HepG2 (cell line): ENCODE measurements around the gene HNRNPM. TPM values are rescaled to one million over a fixed set of nuclear protein-coding genes. Genes with fewer than 3 reads are reported as not detected.

Experiments
- ARID5B ChIP-seq: IDR thresholded peaks from 2 replicates; pipeline ENCODE4 v1.4.0; 2020; ENCODE audit warnings: mild to moderate bottlenecking, missing genetic modification reagents
- CAMTA2 ChIP-seq: sonication (generic); formaldehyde crosslinking; IDR thresholded peaks from 2 replicates; pipeline ENCODE4 v1.4.0; 2020; ENCODE audit warnings: mild to moderate bottlenecking, missing genetic modification reagents, borderline replicate concordance
- DBP ChIP-seq: sonication (generic); formaldehyde crosslinking; IDR thresholded peaks from 2 replicates; pipeline ENCODE4 v1.4.0; 2020; ENCODE audit warnings: missing genetic modification reagents; ENCODE audit errors: not compliant biosample characterization
- DRAP1 ChIP-seq: IDR thresholded peaks from 2 replicates; pipeline ENCODE4 v1.6.1; 2016; ENCODE audit warnings: missing genetic modification reagents, missing compliant biosample characterization
- IRF1 ChIP-seq: sonication (generic); formaldehyde crosslinking; IDR thresholded peaks from 2 replicates; pipeline ENCODE4 v1.4.0; 2020; ENCODE audit warnings: low read depth, mild to moderate bottlenecking, missing genetic modification reagents
- MED8 ChIP-seq: sonication (generic); formaldehyde crosslinking; IDR thresholded peaks from 2 replicates; pipeline ENCODE4 v1.8.1; 2023; ENCODE audit warnings: mild to moderate bottlenecking, missing genetic modification reagents; ENCODE audit not compliant: insufficient replicate concordance
- MEIS1 ChIP-seq: sonication (generic); formaldehyde crosslinking; IDR thresholded peaks from 2 replicates; pipeline ENCODE4 v1.9.0; 2021; ENCODE audit warnings: mild to moderate bottlenecking, missing genetic modification reagents, moderate library complexity, borderline replicate concordance
- THYN1 ChIP-seq: sonication (generic); formaldehyde crosslinking; IDR thresholded peaks from 2 replicates; pipeline ENCODE4 v1.8.1; 2023; ENCODE audit warnings: low read depth, mild to moderate bottlenecking, moderate library complexity, missing genetic modification reagents, borderline replicate concordance
- TRAFD1 ChIP-seq: sonication (generic); formaldehyde crosslinking; IDR thresholded peaks from 2 replicates; pipeline ENCODE4 v1.5.1; 2020; ENCODE audit warnings: missing genetic modification reagents, mild to moderate bottlenecking, borderline replicate concordance
- U2AF2 ChIP-seq: fragments of 200-400 bp; formaldehyde crosslinking; IDR thresholded peaks from 2 replicates; pipeline ENCODE4 v1.6.1; 2017; ENCODE audit warnings: low read depth, mild to moderate bottlenecking, low read length
- ZNF430 ChIP-seq: sonication (generic); formaldehyde crosslinking; IDR thresholded peaks from 2 replicates; pipeline ENCODE4 v1.9.0; 2021; ENCODE audit warnings: mild to moderate bottlenecking, missing genetic modification reagents
- ZNF577 ChIP-seq: sonication (generic); formaldehyde crosslinking; IDR thresholded peaks from 2 replicates; pipeline ENCODE4 v1.4.0; 2020; ENCODE audit warnings: mild to moderate bottlenecking, low read depth, missing genetic modification reagents, borderline replicate concordance
- ZNF678 ChIP-seq: sonication (generic); formaldehyde crosslinking; IDR thresholded peaks from 2 replicates; pipeline ENCODE4 v1.4.0; 2020; ENCODE audit warnings: mild to moderate bottlenecking, missing genetic modification reagents
- ZNF800 ChIP-seq: sonication (generic); formaldehyde crosslinking; IDR thresholded peaks from 2 replicates; pipeline ENCODE4 v1.4.0; 2020; ENCODE audit warnings: missing genetic modification reagents
- ZSCAN5A ChIP-seq: sonication (generic); formaldehyde crosslinking; IDR thresholded peaks from 2 replicates; pipeline ENCODE4 v1.8.0; 2022; ENCODE audit warnings: mild to moderate bottlenecking, missing genetic modification reagents, borderline replicate concordance
- polyA plus RNA-seq, 8 experiments: library from polyadenylated mRNA; depleted of rRNA in 3 of 8; stranded (reverse) in 7 of 8; unstranded in 1 of 8; fragments of >200 nt; fragmentation: Illumina TruSeq in 4 of 8; extraction: Trizol in 4 of 8; gene quantifications; 2 replicates each; pipeline versions ENCODE4 v1.2.1 to v1.2.3, GENCODE V29; 2011 to 2016; ENCODE audit warnings: low read depth in 4 of 8, missing spikeins in 1 of 8, mixed read lengths in 1 of 8; ENCODE audit not compliant: insufficient read depth in 1 of 8
- total RNA-seq, 5 experiments: library from RNA; depleted of rRNA; stranded (reverse); fragments of >200 nt; fragmentation: Illumina TruSeq; extraction: Trizol; gene quantifications; 2 replicates each; pipeline ENCODE4 v1.2.3, GENCODE V29; 2016; ENCODE audit warnings: low read depth in 1 of 5

Gene HNRNPM
- total and polyA plus RNA-seq, 2 of the 13 experiments (the other 11 are each of a cell fraction or from before 2014, with no cell fraction given) = 56.7 to 102 TPM

- TF ChIP-seq ZNF678 (no peak), DRAP1 (CRISPR knock-in tag) (peak; percentile 88), MED8 (CRISPR knock-in tag) (peak; percentile 32), ZNF800 (CRISPR knock-in tag) (no peak), ARID5B (CRISPR knock-in tag) (peak; percentile 11; the same call in 1 of the 2 replicates), ZSCAN5A (CRISPR knock-in tag) (no peak), TRAFD1 (CRISPR knock-in tag) (no peak), ZNF577 (no peak), DBP (CRISPR knock-in tag) (peak; percentile 49), CAMTA2 (CRISPR knock-in tag) (no peak; the same call in 1 of the 2 replicates), ZNF430 (no peak), THYN1 (CRISPR knock-in tag) (no peak), MEIS1 (CRISPR knock-in tag) (no peak; the same call in 1 of the 2 replicates), IRF1 (no peak), U2AF2 (no peak)
Measured at GRCh38 chr19:8513687-8514504, 69.1 kb downstream of the HNRNPM start, which contains the start of gene ZNF414 (continued).
